ENCODE results near the gene KLHL30.

KLHL30 gene

GRCh38 chr2:238138331-238139195, at the start of gene KLHL30:
Gene KLHL30 (plus strand): TSS chr2:238138668. CDS start chr2:238140755, 2,087 bp downstream.
- no peak for TF ChIP-seq ZFX (IDR thresholded peaks at IDR 0.05)
- TF ChIP-seq CTCF (conservative IDR thresholded peaks at IDR 0.05), result no peak
- no peak within 1 kb of the TSS for H3K27ac ChIP-seq

- H3K27ac ChIP-seq, result no peak overlapping the region
- TF ChIP-seq CTCF (conservative IDR thresholded peaks at IDR 0.05) (no peak), ZFX (IDR thresholded peaks at IDR 0.05) (no peak)
Observed at GRCh38 chr2:238090887-238091286, 47.6 kb upstream of the KLHL30 start.

DNA sequence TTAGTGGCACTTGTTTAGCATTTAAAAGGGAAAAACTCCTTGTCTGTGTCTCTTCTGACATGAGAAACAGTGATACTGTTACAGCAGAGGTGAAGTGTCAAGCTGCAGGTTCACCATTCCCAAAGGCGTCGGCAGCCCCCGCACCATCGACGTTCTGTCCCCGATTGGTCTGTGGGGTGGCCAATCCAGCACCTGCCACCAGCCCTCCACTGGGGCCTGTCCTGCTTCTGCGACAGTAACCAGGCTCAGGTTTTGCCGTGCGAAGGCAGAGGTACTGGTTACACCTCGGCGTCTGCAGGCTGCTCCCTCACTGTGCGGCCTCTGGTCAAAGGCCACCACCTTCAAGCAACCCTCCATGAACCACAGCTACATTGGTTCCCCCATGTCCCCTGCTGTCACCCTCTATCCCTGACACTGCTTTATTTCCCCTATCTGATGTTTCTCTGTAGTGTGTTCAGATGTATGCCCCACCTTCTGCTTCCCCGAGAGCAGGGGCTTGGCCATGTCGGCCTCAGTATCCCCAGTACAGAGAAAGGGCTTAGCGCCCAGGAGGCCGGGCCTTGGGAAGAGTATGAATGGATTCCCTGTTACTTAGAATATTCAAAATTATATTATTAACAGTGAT, 46.9 kb upstream of the KLHL30 start:
- TF ChIP-seq ZFX (IDR thresholded peaks at IDR 0.05) (no peak), CTCF (conservative IDR thresholded peaks at IDR 0.05) (no peak)

GRCh38 chr2:238092486-238093035, 45.9 kb upstream of the KLHL30 start:
- TF ChIP-seq CTCF (conservative IDR thresholded peaks at IDR 0.05) (no peak), ZFX (IDR thresholded peaks at IDR 0.05) (no peak)
- no peak overlapping the region for H3K27ac ChIP-seq

More for the DNA sequence above, 46.9 kb upstream of the KLHL30 start:
- no peak overlapping the region for H3K27ac ChIP-seq

- TF ChIP-seq ZFX (IDR thresholded peaks at IDR 0.05) (no peak), CTCF (conservative IDR thresholded peaks at IDR 0.05) (no peak)
- H3K27ac ChIP-seq, result no peak overlapping the region
Observed at GRCh38 chr2:238093181-238094140, 45.0 kb upstream of the KLHL30 start.

DNA sequence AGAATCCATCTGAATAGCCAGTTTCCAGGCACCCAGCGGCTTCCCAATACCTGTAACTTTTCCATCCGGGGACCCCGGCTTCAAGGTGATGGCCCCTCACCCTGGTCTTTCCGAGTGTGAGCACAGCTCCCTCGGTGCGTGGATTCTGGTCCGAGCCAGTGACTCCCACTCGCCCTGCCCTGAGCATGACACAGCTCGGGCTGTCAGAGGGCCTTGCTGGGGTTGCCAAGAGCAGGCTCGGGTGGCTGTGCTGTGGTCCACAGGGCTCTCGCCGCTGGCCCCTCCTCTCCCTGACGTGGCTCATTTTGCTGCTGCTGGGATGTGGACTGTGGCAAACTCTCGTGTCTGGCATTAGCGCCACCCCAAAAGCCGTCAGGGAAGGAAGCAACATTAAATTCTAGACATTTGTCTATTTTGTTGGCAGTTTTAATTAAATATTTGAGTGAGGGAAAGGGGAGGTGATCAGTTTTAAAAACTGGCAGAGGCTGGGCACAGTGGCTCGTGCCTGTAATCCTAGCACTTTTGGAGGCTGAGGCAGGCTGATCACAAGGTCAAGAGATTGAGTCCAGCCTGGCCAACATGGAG, 43.9 kb upstream of the KLHL30 start:
- no peak overlapping the region for H3K27ac ChIP-seq
- TF ChIP-seq ZFX (IDR thresholded peaks at IDR 0.05) (no peak), CTCF (conservative IDR thresholded peaks at IDR 0.05) (no peak)

Measured in C4-2B (cell line).